ENCODE data around the gene KIFC3. TPM values are rescaled to one million over a fixed set of nuclear protein-coding genes. Genes with fewer than 3 reads are reported as not detected.
"Not testable (repeated sequence)": the region's sequence is repeated elsewhere in the genome, so short reads cannot be mapped to it uniquely, and the experiment has no call there.

The KIFC3 gene
- total RNA-seq, 1 experiment from 2014 or later = not detected

DNA sequence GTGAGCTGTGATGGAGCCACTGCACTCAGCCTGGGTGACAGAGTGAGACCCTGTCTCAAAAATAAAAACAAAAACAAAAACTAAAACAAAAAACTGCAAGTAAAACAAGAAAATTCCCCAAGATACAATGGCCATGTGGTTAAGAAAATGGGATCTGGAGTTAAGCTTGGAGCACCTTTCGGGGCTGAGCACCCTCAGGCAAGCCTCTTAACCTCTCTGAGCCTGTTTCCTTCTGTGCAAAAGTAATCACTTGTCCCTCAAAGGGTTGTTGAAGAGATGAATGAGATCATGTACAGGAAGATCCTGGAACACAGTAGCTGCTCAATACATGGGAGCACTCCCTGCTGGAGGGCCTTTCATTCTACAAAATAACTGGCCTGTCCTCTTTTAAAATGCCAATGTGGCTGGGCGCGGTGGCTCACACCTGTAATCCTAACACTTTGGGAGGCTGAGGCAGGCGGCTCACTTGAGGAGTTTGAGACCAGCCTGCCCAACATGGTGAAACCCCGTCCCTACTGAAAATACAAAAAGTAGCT is 19.8 kb upstream of the KIFC3 start:
- no peaks in the 10 kb centered on the region for H4K20me1 ChIP-seq (ENCODE audit: insufficient read depth, low read depth, low read length)
- H3K4me3 ChIP-seq (ENCODE audit: low read length) = no peak overlapping the region
- H3K9me2 ChIP-seq (replicated peaks; ENCODE audit: insufficient read depth, low read length) = no peaks in the 10 kb centered on the region
- H3K4me1 ChIP-seq (ENCODE audit: low read length) = no peaks in the 10 kb centered on the region
- no peaks in the 10 kb centered on the region for H3K36me3 ChIP-seq (ENCODE audit: insufficient read depth, low read length)
- H3K27ac ChIP-seq (ENCODE audit: low read length) = no peak overlapping the region
- no peak overlapping the region for H2AFZ ChIP-seq (ENCODE audit: low read length)
- H3K27me3 ChIP-seq (ENCODE audit: low read length) = no peaks in the 10 kb centered on the region
- H3K9me3 ChIP-seq (ENCODE audit: low read length) = no peaks in the 10 kb centered on the region
- no peak overlapping the region for H3K4me2 ChIP-seq (ENCODE audit: low read depth, low read length, poor library complexity, severe bottlenecking)
- no peak for DNase-seq
- H3K79me2 ChIP-seq (ENCODE audit: low read length) = no peaks in the 10 kb centered on the region
- H3K9ac ChIP-seq (ENCODE audit: low read length) = no peak overlapping the region

DNA sequence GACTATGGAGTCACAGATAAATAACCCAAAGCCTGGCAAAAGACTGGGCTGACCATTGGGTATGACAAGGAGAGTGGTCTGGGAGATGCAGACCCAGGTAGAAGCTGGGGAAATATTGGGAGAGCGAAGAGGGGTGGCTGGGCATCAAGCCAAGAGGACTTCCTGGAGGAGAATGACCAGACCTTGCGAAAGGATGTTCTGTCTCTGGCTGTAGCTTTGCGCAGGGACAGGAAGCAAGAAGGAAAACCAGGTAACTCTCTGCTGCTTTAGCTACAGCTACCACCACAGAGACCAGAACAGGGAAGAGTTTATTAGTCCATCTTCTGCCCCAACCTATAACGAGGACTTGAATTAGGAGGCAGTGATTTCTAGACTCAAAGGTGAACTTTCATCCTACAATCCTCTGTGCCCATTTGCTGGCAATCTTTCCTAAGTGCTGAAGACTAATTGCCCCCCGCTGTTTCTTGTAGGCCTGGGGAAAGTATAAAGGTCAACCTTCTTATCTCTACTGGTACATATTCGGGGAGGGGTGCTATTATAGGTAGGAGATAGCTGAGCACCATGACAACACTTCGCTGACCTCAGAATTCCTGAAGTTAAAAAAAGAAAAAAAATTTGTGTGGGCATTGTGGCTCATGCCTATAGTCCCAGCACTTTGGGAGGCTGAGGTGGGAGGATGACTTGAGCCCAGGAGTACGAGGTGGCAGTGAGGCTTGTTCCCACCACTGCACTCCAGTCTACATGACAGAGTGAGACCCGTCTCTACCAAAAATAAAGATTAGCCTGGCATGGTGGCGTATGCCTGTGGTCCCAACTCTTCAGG is 19.1 kb upstream of the KIFC3 start:
- Histone ChIP-seq H3K4me1 (ENCODE audit: low read length) (no peaks in the 10 kb centered on the region), H3K4me2 (ENCODE audit: low read depth, low read length, poor library complexity, severe bottlenecking) (no peak overlapping the region), H3K9me2 (replicated peaks; ENCODE audit: insufficient read depth, low read length) (no peaks in the 10 kb centered on the region), H2AFZ (ENCODE audit: low read length) (no peak overlapping the region), H4K20me1 (ENCODE audit: insufficient read depth, low read depth, low read length) (no peaks in the 10 kb centered on the region), H3K27ac (ENCODE audit: low read length) (no peak overlapping the region), H3K4me3 (ENCODE audit: low read length) (no peak overlapping the region), H3K27me3 (ENCODE audit: low read length) (no peaks in the 10 kb centered on the region), H3K9me3 (ENCODE audit: low read length) (no peaks in the 10 kb centered on the region), H3K36me3 (ENCODE audit: insufficient read depth, low read length) (no peaks in the 10 kb centered on the region), H3K79me2 (ENCODE audit: low read length) (no peaks in the 10 kb centered on the region), H3K9ac (ENCODE audit: low read length) (no peak overlapping the region)
- DNase-seq = no peak

DNA sequence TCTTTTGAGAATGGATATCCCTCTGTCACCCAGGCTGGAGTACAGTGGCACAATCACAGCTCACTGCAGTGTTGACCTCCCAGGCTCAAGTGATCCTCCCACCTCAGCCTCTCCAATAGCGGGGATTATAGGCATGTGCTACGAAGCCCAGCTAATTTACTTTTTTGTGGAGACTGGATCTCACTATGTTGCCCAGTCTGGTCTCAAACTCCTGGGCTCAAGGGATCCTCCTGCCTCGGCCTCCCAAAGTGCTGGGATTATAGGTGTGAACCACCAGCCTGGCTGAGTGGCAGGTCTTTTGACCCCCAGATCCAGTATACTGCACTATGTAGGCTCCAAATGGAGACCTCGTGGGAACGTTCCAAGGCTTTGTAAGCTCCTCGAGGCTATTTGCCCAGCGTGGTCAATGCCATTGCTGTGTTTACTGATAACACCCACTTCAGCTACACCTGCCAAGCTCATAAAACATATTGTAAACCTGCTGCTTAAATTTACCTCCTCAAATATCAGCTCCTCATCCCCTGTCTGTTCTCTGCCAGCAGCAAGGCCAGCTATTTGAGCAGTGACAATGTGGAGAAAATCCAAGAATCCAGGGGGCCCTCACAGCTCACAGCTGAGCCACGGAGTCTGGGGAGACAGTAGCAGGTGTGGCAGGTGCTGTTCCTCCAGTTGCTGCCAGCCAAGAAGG is 16.2 kb upstream of the KIFC3 start:
- H3K9me3 ChIP-seq (ENCODE audit: low read length) = no peaks in the 10 kb centered on the region
- H3K4me1 ChIP-seq (ENCODE audit: low read length) = no peaks in the 10 kb centered on the region
- no peak overlapping the region for H3K27ac ChIP-seq (ENCODE audit: low read length)
- H3K4me3 ChIP-seq (ENCODE audit: low read length) = no peak overlapping the region
- no peaks in the 10 kb centered on the region for H3K79me2 ChIP-seq (ENCODE audit: low read length)
- no peaks in the 10 kb centered on the region for H3K36me3 ChIP-seq (ENCODE audit: insufficient read depth, low read length)
- H3K9me2 ChIP-seq (replicated peaks; ENCODE audit: insufficient read depth, low read length) = no peaks in the 10 kb centered on the region
- no peak overlapping the region for H2AFZ ChIP-seq (ENCODE audit: low read length)
- no peaks in the 10 kb centered on the region for H4K20me1 ChIP-seq (ENCODE audit: insufficient read depth, low read depth, low read length)
- no peak overlapping the region for H3K4me2 ChIP-seq (ENCODE audit: low read depth, low read length, poor library complexity, severe bottlenecking)
- H3K27me3 ChIP-seq (ENCODE audit: low read length) = no peaks in the 10 kb centered on the region
- no peak overlapping the region for H3K9ac ChIP-seq (ENCODE audit: low read length)
- DNase-seq = no peak

DNA sequence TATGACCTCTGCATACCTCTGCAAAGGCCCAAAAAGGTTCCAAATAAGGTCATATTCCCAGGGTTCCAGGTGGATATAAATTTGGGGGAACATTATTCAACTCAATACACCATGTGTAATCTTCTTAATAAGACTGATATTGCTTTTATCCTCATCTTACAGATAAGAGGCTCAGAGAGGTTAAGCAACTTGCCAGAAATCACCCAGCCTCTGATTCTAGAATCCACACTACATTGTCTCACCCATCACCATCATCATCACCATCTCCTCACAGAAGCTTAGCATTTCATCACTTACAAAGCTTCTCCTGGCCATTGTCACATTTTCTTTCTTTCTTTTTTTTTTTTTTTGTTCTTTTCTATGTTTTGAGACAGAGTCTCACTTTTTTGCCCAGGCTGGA is 15.4 kb upstream of the KIFC3 start:
- Histone ChIP-seq H3K9me3 (ENCODE audit: low read length) (no peaks in the 10 kb centered on the region), H3K27ac (ENCODE audit: low read length) (no peak overlapping the region), H3K27me3 (ENCODE audit: low read length) (no peaks in the 10 kb centered on the region), H3K9me2 (replicated peaks; ENCODE audit: insufficient read depth, low read length) (no peaks in the 10 kb centered on the region), H3K4me2 (ENCODE audit: low read depth, low read length, poor library complexity, severe bottlenecking) (no peak overlapping the region), H3K4me1 (ENCODE audit: low read length) (no peaks in the 10 kb centered on the region), H3K36me3 (ENCODE audit: insufficient read depth, low read length) (no peaks in the 10 kb centered on the region), H3K79me2 (ENCODE audit: low read length) (no peaks in the 10 kb centered on the region), H3K4me3 (ENCODE audit: low read length) (no peak overlapping the region), H4K20me1 (ENCODE audit: insufficient read depth, low read depth, low read length) (no peaks in the 10 kb centered on the region), H2AFZ (ENCODE audit: low read length) (no peak overlapping the region), H3K9ac (ENCODE audit: low read length) (no peak overlapping the region)
- no peak for DNase-seq

DNA sequence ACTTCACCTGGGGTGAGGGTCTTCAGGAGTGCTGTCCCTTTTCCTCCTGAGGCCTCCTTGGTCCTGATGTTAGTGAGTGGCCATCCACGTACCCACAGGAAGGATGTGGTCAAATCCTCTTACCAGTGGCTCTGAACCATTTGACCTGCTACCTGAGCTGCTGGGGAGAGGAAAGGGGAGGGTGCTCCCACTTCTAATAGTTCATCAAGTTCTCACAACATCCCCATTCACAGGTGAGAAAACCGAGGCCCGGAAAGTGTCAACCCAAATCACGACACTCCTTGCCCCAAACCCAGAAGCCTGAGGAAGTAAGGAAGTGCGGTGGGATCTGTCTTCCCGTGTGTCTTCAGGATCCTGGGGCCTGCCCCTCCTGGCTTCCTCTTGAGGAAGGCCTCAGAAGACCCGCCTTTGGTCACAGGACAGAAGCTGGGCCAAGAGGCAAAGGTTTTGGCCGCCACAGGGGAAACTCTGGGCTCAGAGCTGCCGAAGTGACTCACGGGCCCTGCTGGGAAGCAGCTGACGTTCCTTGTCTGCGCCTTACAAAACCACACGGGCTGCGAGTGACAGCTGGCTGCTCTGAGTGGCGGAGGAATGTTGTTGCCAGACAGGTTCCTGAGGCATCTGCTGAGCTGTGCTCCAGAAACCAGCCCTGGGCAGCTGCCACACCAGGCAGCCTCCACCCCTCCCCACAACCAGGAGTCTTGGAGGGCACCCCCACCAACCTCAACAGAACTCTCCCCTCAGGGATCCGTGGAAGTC is 13.9 kb upstream of the KIFC3 start:
- Histone ChIP-seq H3K9me3 (ENCODE audit: low read length) (no peaks in the 10 kb centered on the region), H3K27ac (ENCODE audit: low read length) (no peak overlapping the region), H2AFZ (ENCODE audit: low read length) (no peak overlapping the region), H3K79me2 (ENCODE audit: low read length) (no peaks in the 10 kb centered on the region), H3K9ac (ENCODE audit: low read length) (no peak overlapping the region), H3K4me1 (ENCODE audit: low read length) (no peaks in the 10 kb centered on the region), H3K4me2 (ENCODE audit: low read depth, low read length, poor library complexity, severe bottlenecking) (no peak overlapping the region), H3K27me3 (ENCODE audit: low read length) (no peaks in the 10 kb centered on the region), H3K36me3 (ENCODE audit: insufficient read depth, low read length) (no peaks in the 10 kb centered on the region), H4K20me1 (ENCODE audit: insufficient read depth, low read depth, low read length) (no peaks in the 10 kb centered on the region), H3K4me3 (ENCODE audit: low read length) (no peak overlapping the region), H3K9me2 (replicated peaks; ENCODE audit: insufficient read depth, low read length) (no peaks in the 10 kb centered on the region)
- DNase-seq = no peak

DNA sequence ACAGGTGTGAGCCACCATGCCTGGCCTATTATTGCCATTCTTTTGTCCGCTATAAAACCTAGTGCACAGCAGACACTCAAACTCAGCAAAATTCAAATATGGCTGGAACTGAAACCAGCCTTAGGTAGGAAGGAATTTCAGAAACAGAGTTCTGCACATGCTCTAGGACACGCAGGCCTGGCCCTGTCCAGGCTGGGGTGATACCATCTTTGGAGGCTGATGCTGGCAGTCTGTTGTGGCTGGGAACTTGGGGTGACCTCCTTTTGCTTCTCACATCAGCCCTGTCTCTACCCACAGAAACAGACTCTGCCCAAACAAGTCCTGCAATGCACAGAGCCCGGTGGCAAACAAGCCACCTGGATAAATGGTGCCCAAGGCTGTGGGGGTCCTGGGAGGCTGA is 12.6 kb upstream of the KIFC3 start:
- Histone ChIP-seq H3K27me3 (ENCODE audit: low read length) (no peaks in the 10 kb centered on the region), H3K4me1 (ENCODE audit: low read length) (no peaks in the 10 kb centered on the region), H3K9ac (ENCODE audit: low read length) (no peak overlapping the region), H2AFZ (ENCODE audit: low read length) (no peak overlapping the region), H3K36me3 (ENCODE audit: insufficient read depth, low read length) (no peaks in the 10 kb centered on the region), H3K27ac (ENCODE audit: low read length) (no peak overlapping the region), H3K9me2 (replicated peaks; ENCODE audit: insufficient read depth, low read length) (no peaks in the 10 kb centered on the region), H3K79me2 (ENCODE audit: low read length) (no peaks in the 10 kb centered on the region), H4K20me1 (ENCODE audit: insufficient read depth, low read depth, low read length) (no peaks in the 10 kb centered on the region), H3K9me3 (ENCODE audit: low read length) (no peaks in the 10 kb centered on the region), H3K4me3 (ENCODE audit: low read length) (no peak overlapping the region), H3K4me2 (ENCODE audit: low read depth, low read length, poor library complexity, severe bottlenecking) (no peak overlapping the region)
- DNase-seq = no peak

DNA sequence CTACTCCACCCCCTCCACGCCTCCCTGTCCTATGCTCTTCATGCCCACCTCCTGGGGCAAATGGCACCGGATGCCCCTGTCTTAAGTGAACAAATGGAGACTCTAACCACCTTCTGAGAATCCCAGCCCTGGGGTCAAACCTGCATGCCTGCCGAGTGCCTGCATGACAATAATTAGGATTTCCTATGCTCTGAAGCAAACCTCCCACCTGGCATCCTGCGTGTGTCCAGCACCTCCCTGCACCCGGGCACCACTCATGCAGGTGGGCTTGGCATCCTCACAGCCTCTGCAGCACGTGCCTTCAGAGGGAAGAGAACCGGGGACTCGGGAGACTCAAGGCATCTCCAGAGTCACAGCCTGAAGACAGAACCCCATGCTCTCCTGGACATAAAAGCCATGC is 11.2 kb upstream of the KIFC3 start:
- Histone ChIP-seq H3K4me3 (ENCODE audit: low read length) (no peak overlapping the region), H3K4me2 (ENCODE audit: low read depth, low read length, poor library complexity, severe bottlenecking) (no peak overlapping the region), H3K27me3 (ENCODE audit: low read length) (no peaks in the 10 kb centered on the region), H3K4me1 (ENCODE audit: low read length) (no peaks in the 10 kb centered on the region), H4K20me1 (ENCODE audit: insufficient read depth, low read depth, low read length) (no peaks in the 10 kb centered on the region), H3K9me3 (ENCODE audit: low read length) (no peaks in the 10 kb centered on the region), H3K36me3 (ENCODE audit: insufficient read depth, low read length) (no peaks in the 10 kb centered on the region), H3K27ac (ENCODE audit: low read length) (no peak overlapping the region), H3K9me2 (replicated peaks; ENCODE audit: insufficient read depth, low read length) (no peaks in the 10 kb centered on the region), H2AFZ (ENCODE audit: low read length) (no peak overlapping the region), H3K9ac (ENCODE audit: low read length) (no peak overlapping the region), H3K79me2 (ENCODE audit: low read length) (no peaks in the 10 kb centered on the region)
- no peak for DNase-seq

DNA sequence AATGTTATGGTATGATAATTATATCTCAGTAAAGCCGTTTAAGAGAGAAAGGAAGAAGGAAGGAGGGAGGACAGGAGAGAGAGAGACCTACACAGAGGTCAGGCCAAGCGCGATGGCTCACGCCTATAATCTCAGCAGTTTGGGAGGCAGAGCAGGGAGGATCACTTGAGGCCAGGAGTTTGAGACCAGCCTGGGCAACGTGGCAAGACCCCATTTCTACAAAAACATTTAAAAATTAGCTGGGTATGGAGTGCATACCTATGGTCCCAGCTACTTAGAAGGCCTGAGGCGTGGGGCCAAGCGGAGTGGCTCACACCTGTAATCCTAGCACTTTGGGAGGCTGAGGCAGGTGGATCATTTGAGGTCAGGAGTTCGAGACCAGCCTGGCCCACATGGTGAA is 9.0 kb upstream of the KIFC3 start:
- DNase-seq; H3K9ac ChIP-seq (ENCODE audit: low read length); H3K79me2 ChIP-seq (ENCODE audit: low read length); H3K4me1 ChIP-seq (ENCODE audit: low read length); H3K9me2 ChIP-seq (replicated peaks; ENCODE audit: insufficient read depth, low read length); H2AFZ ChIP-seq (ENCODE audit: low read length); H3K27me3 ChIP-seq (ENCODE audit: low read length); H3K4me3 ChIP-seq (ENCODE audit: low read length); H3K36me3 ChIP-seq (ENCODE audit: insufficient read depth, low read length); H3K9me3 ChIP-seq (ENCODE audit: low read length); H4K20me1 ChIP-seq (ENCODE audit: insufficient read depth, low read depth, low read length); H3K4me2 ChIP-seq (ENCODE audit: low read depth, low read length, poor library complexity, severe bottlenecking); H3K27ac ChIP-seq (ENCODE audit: low read length): not testable (repeated sequence)
